Mucosa of stomach (tissue), 1 donor: ENCODE data around the gene CNTNAP4.

Experiments used
- H3K27me3 ChIP-seq: one replicate; pipeline ENCODE4 v1.7.0; 2013; ENCODE audit warnings: mild to moderate bottlenecking, low read length; ENCODE audit not compliant: control insufficient read depth, insufficient read depth
- H3K36me3 ChIP-seq: one replicate; pipeline ENCODE4 v1.7.0; 2013; ENCODE audit warnings: low read length; ENCODE audit not compliant: control insufficient read depth, insufficient read depth
- H3K4me1 ChIP-seq: one replicate; pipeline ENCODE4 v1.7.0; 2013; ENCODE audit warnings: mild to moderate bottlenecking, low read length; ENCODE audit not compliant: control insufficient read depth, insufficient read depth
- H3K4me3 ChIP-seq: one replicate; pipeline ENCODE4 v1.7.0; 2013; ENCODE audit warnings: low read length
- H3K9ac ChIP-seq: one replicate; pipeline ENCODE4 v1.7.0; 2013; ENCODE audit warnings: mild to moderate bottlenecking, low read length, moderate library complexity
- H3K9me3 ChIP-seq: one replicate; pipeline ENCODE4 v1.7.0; 2013; ENCODE audit warnings: mild to moderate bottlenecking, low read length, moderate library complexity; ENCODE audit not compliant: control insufficient read depth
- donor health status: Pancreatic carcinoma.

Gene CNTNAP4

GRCh38 chr16:76518781-76519180 is 241.6 kb downstream of the CNTNAP4 start:
- Histone ChIP-seq H3K27me3 (no peaks in the 10 kb centered on the region), H3K4me3 (no peak overlapping the region), H3K9me3 (no peaks in the 10 kb centered on the region), H3K36me3 (no peaks in the 10 kb centered on the region), H3K4me1 (no peaks in the 10 kb centered on the region), H3K9ac (no peak overlapping the region)

DNA sequence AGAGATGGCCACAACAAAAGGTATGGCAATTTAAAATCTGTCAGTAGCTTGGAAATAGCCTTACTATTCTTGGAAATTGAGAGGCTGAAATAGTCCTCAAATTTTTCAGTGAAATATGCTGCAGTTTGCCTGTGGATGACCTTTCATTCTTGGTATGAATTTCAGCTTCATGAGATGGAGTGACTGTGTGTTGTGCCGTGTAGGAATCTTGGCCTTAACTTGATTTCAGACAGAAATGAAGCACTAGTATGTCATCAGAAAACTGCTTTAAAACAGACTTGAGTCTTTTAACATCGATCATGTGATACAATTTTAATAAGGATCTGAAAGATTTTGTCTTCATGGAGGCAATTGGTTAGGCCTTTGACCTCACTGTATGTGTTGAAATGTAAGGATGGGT is 247.2 kb downstream of the CNTNAP4 start:
- Histone ChIP-seq H3K4me3 (no peak overlapping the region), H3K9me3 (no peaks in the 10 kb centered on the region), H3K4me1 (no peaks in the 10 kb centered on the region), H3K27me3 (no peaks in the 10 kb centered on the region), H3K9ac (no peak overlapping the region), H3K36me3 (no peaks in the 10 kb centered on the region)

- no peak overlapping the region for H3K9ac ChIP-seq
- H3K9me3 ChIP-seq, result no peaks in the 10 kb centered on the region
- no peaks in the 10 kb centered on the region for H3K27me3 ChIP-seq
- H3K4me1 ChIP-seq, result no peaks in the 10 kb centered on the region
- no peaks in the 10 kb centered on the region for H3K36me3 ChIP-seq
- H3K4me3 ChIP-seq, result no peak overlapping the region
Observed at GRCh38 chr16:76524769-76525168, 247.6 kb downstream of the CNTNAP4 start.

- Histone ChIP-seq H3K9ac (no peak overlapping the region), H3K36me3 (no peaks in the 10 kb centered on the region), H3K27me3 (no peaks in the 10 kb centered on the region), H3K9me3 (no peaks in the 10 kb centered on the region), H3K4me1 (no peaks in the 10 kb centered on the region), H3K4me3 (no peak overlapping the region)
Observed at GRCh38 chr16:76527244-76527643, 250.0 kb downstream of the CNTNAP4 start.

DNA sequence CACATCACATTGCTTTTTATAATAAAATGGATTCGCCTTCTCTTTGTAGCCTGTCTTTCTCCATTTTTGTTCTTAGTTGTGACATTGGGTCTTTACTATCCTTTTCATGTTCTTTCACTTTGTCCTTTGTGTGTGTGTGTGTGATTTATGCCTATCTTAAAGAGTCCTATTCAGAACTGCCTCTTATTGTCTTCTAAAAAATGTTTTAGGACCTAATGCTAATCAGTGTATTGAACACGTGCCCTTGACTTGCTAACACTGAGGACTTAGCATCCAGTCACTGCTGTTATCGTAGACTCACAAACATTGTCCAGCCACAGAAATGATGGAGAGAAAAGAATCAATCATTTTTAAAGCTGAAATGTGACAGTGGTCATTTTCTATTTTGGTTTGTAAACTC is 251.9 kb downstream of the CNTNAP4 start:
- H3K27me3 ChIP-seq, result no peaks in the 10 kb centered on the region
- no peak overlapping the region for H3K4me3 ChIP-seq
- no peaks in the 10 kb centered on the region for H3K36me3 ChIP-seq
- H3K9ac ChIP-seq, result no peak overlapping the region
- H3K9me3 ChIP-seq, result no peaks in the 10 kb centered on the region
- no peaks in the 10 kb centered on the region for H3K4me1 ChIP-seq

DNA sequence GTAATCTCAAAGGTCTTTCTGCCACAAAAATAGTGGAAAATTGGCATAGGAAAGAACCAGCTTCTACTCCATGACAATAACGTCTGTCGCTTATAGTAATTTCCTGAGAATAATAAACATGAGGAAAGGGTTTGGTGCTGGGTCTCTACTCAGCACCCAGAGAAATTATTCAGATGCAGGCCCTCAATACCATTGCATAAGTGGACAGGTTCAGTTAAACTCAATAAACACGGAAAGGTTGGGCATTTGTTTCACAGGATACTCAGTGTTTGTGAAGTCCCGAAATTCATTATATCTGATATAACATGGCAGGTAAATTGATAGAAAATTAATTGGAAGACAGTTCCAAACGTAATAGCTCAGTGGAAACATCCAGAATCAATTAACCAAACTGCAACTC is 254.0 kb downstream of the CNTNAP4 start:
- no peaks in the 10 kb centered on the region for H3K9me3 ChIP-seq
- H3K27me3 ChIP-seq, result no peaks in the 10 kb centered on the region
- H3K4me1 ChIP-seq, result no peaks in the 10 kb centered on the region
- H3K36me3 ChIP-seq, result no peaks in the 10 kb centered on the region
- no peak overlapping the region for H3K9ac ChIP-seq
- H3K4me3 ChIP-seq, result no peak overlapping the region

GRCh38 chr16:76532188-76532973 is 255.2 kb downstream of the CNTNAP4 start:
- Histone ChIP-seq H3K36me3 (no peaks in the 10 kb centered on the region), H3K9me3 (no peaks in the 10 kb centered on the region), H3K4me1 (no peaks in the 10 kb centered on the region), H3K9ac (no peak overlapping the region), H3K4me3 (no peak overlapping the region), H3K27me3 (no peaks in the 10 kb centered on the region)

GRCh38 chr16:76539609-76540008 is 262.4 kb downstream of the CNTNAP4 start:
- no peaks in the 10 kb centered on the region for H3K36me3 ChIP-seq
- no peaks in the 10 kb centered on the region for H3K9me3 ChIP-seq
- H3K9ac ChIP-seq, result no peak overlapping the region
- no peak overlapping the region for H3K4me3 ChIP-seq
- H3K4me1 ChIP-seq, result no peaks in the 10 kb centered on the region
- no peaks in the 10 kb centered on the region for H3K27me3 ChIP-seq

DNA sequence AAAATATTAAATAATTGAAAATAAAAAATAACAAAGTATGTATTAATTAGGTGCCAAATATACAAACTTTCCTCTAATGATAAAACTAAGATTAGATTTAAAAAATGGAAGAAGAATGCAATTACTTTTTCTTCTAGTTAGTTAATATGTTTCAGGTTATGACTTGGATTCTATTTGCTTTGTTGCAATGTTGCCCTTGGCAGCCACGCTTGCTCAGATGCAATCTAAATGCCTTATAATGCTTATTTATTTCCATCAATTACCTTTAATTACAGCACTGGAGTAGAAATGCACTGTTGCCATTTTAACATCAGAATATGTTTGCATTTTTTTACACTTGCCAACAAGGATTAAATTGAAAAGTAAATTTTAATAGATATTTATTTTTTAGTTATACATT is 263.9 kb downstream of the CNTNAP4 start:
- Histone ChIP-seq H3K4me3 (no peak overlapping the region), H3K9me3 (no peaks in the 10 kb centered on the region), H3K27me3 (no peaks in the 10 kb centered on the region), H3K36me3 (no peaks in the 10 kb centered on the region), H3K4me1 (no peaks in the 10 kb centered on the region), H3K9ac (no peak overlapping the region)

- H3K9ac ChIP-seq, result no peak overlapping the region
- H3K4me3 ChIP-seq, result no peak overlapping the region
- no peaks in the 10 kb centered on the region for H3K27me3 ChIP-seq
- H3K36me3 ChIP-seq, result no peaks in the 10 kb centered on the region
- no peaks in the 10 kb centered on the region for H3K4me1 ChIP-seq
- no peaks in the 10 kb centered on the region for H3K9me3 ChIP-seq
Observed at GRCh38 chr16:76565542-76565941, 288.3 kb downstream of the CNTNAP4 start.

DNA sequence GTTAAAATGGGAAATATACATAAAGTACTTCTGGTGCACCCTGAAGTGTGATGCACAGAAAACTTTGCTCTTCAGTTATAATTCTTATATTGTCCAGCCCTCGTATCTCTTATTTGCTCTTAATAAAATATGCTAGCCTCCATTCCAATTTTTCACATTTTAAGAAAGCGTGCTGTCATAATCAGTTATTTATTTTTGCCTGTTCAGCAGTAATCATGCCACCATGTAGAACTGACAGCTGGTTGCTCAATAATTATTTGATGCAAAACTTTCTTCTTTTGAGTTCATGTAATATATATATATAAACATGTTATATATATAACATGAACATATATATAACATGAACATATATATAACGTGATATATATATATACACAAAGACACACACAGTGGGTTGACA is 294.6 kb downstream of the CNTNAP4 start:
- Histone ChIP-seq H3K27me3 (no peaks in the 10 kb centered on the region), H3K4me1 (no peaks in the 10 kb centered on the region), H3K4me3 (no peak overlapping the region), H3K9me3 (no peaks in the 10 kb centered on the region), H3K9ac (no peak overlapping the region), H3K36me3 (no peaks in the 10 kb centered on the region)

- no peak overlapping the region for H3K4me3 ChIP-seq
- no peak overlapping the region for H3K9ac ChIP-seq
- no peaks in the 10 kb centered on the region for H3K4me1 ChIP-seq
- H3K9me3 ChIP-seq, result no peaks in the 10 kb centered on the region
- H3K27me3 ChIP-seq, result no peaks in the 10 kb centered on the region
- no peaks in the 10 kb centered on the region for H3K36me3 ChIP-seq
Observed at GRCh38 chr16:76573281-76573680, 296.1 kb downstream of the CNTNAP4 start.

- Histone ChIP-seq H3K27me3 (no peaks in the 10 kb centered on the region), H3K36me3 (no peaks in the 10 kb centered on the region), H3K9me3 (no peaks in the 10 kb centered on the region), H3K4me3 (no peak overlapping the region), H3K4me1 (no peaks in the 10 kb centered on the region), H3K9ac (no peak overlapping the region)
Observed at GRCh38 chr16:76574651-76575050, 297.4 kb downstream of the CNTNAP4 start.
